ENCODE data around the gene ULK3.

ULK3 gene

DNA sequence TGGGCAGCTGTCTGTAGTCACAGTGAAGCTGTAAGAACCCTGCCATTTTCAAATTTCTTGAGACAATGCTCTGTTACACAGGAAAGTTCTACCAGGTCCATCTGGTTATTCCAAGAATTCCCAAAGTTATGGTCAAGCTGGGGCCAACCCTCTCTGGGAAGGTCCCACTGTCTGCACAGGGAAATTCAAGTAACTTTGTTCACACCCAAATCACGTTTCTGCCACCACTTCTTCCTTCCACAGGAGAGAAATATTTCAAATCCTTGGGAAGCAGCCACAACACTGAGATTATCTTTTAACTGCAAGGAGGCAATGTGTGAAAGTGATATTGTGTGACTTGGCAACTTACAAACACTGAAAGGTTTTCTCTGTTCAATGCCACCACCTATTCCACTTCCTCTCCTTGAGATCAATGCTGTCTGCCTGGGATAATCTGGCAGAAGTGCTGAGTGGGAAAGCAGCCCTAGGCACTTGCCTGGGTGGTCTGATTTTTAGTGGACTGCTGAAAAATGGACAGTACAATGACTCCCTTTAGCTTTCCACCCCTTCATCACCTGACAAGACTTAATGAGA is 24.6 kb upstream of the ULK3 start:
- no peak for DNase-seq (ENCODE audit: low read depth)
- in situ Hi-C loops (cut with HindIII; ENCODE audit: low sequenced_read_pairs): no loop called here
- no peak overlapping the region for H3K4me3 ChIP-seq (ENCODE audit: low read depth, low read length)
- TF ChIP-seq, protein P1, sequence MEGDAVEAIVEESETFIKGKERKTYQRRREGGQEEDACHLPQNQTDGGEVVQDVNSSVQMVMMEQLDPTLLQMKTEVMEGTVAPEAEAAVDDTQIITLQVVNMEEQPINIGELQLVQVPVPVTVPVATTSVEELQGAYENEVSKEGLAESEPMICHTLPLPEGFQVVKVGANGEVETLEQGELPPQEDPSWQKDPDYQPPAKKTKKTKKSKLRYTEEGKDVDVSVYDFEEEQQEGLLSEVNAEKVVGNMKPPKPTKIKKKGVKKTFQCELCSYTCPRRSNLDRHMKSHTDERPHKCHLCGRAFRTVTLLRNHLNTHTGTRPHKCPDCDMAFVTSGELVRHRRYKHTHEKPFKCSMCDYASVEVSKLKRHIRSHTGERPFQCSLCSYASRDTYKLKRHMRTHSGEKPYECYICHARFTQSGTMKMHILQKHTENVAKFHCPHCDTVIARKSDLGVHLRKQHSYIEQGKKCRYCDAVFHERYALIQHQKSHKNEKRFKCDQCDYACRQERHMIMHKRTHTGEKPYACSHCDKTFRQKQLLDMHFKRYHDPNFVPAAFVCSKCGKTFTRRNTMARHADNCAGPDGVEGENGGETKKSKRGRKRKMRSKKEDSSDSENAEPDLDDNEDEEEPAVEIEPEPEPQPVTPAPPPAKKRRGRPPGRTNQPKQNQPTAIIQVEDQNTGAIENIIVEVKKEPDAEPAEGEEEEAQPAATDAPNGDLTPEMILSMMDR (IDR thresholded peaks at IDR 0.05; ENCODE audit: low read depth, low read length, missing control alignments): no peak

GRCh38 chr15:74866090-74866489 is 23.1 kb upstream of the ULK3 start:
- TF ChIP-seq, protein P1 (IDR thresholded peaks at IDR 0.05; ENCODE audit: low read depth, low read length, missing control alignments): no peak
- H3K4me3 ChIP-seq (ENCODE audit: low read depth, low read length): no peak overlapping the region
- in situ Hi-C loops (cut with HindIII; ENCODE audit: low sequenced_read_pairs): no loop called here
- DNase-seq (ENCODE audit: low read depth): no peak

DNA sequence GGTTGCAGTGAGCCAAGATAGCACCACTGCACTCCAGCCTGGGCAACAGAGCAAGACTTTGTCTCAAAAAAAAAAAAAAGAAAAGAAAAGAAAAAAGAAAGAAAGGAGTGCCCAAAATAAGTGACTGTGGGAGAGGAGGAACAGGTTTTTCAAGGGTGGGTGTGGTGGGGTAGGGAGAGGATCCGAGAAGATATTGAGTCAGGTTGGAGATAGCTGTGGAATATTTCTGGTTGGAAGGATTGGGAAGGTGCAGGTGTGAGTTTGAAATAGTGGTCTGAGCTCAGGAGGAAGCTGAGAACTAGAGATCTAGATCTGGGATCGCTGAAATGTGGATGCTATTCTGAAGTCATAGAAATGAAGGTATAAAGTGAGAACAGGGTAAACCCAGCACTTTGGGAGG is 22.4 kb upstream of the ULK3 start:
- TF ChIP-seq, protein P1 (IDR thresholded peaks at IDR 0.05; ENCODE audit: low read depth, low read length, missing control alignments): no peak

DNA sequence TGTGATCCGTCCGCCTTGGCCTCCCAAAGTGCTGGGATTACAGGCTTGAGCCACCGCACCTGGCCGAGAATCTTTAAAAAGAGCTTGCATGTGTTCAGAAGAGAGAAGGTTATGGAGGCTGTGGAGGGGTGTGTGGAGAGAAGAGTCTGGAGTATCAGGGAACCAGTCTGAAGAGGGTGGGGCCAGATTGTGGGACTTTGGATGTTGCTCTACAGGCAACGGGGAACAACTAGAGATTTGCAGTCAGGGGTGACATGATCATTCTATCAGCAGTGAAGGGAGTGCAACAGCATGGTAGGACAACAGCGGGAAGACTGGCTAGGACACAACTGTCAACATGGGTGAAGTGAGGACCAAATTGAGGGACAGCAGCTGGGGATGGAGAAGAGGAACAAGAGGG is 21.3 kb upstream of the ULK3 start:
- in situ Hi-C loops (cut with HindIII; ENCODE audit: low sequenced_read_pairs): no loop called here

More for the DNA sequence above, 22.4 kb upstream of the ULK3 start:
- no peak overlapping the region for H3K4me3 ChIP-seq (ENCODE audit: low read depth, low read length)
- no peak for DNase-seq (ENCODE audit: low read depth)
- in situ Hi-C loops (cut with HindIII; ENCODE audit: low sequenced_read_pairs): no loop called here

DNA sequence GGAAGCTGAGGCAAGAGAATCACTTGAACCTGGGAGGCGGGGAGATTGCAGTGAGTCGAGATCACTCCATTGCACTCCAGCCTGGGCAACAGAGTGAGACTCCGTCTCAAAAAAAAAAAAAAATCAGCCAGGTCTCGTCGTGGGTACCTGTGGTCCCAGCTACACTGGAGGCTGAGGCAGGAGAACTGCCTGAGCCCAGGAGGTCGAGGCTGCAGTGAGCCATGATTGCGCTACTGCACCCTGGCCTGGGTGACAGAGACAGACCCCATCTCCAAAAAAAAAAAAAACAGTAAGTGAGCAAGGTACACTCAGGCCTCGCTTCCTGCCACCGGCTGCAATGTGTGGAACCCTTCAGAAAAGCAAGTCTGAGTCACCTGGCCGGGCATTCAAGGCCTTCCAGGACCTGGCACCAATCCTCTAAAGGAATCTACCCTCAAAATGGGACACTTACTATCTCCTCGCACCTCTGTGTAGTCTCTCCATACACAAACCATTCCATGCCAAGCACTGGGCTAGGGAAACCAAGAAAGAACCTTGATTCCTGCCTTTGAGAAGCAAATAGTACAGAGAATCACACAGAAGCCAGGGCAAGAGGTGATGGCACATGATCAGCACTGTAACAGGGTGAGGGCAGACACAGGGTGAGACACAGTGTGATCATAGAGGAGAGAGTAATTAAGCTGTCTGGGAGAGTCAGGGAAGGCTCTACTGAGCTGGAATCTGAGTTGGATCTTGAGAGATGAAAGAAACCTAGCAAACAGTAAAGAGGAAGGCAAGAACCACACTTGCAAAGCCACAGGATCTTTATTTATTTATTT is 20.5 kb upstream of the ULK3 start:
- DNase-seq (ENCODE audit: low read depth): no peak
- in situ Hi-C loops (cut with HindIII; ENCODE audit: low sequenced_read_pairs): no loop called here
- TF ChIP-seq, protein P1 (IDR thresholded peaks at IDR 0.05; ENCODE audit: low read depth, low read length, missing control alignments): no peak

More for the DNA sequence above, 21.3 kb upstream of the ULK3 start:
- TF ChIP-seq, protein P1 (IDR thresholded peaks at IDR 0.05; ENCODE audit: low read depth, low read length, missing control alignments): no peak
- no peak overlapping the region for H3K4me3 ChIP-seq (ENCODE audit: low read depth, low read length)
- no peak for DNase-seq (ENCODE audit: low read depth)

GRCh38 chr15:74858369-74858740 is 15.4 kb upstream of the ULK3 start:
- no peak for DNase-seq (ENCODE audit: low read depth)
- no peak overlapping the region for H3K4me3 ChIP-seq (ENCODE audit: low read depth, low read length)
- TF ChIP-seq, protein P1 (IDR thresholded peaks at IDR 0.05; ENCODE audit: low read depth, low read length, missing control alignments): no peak
- in situ Hi-C loops (cut with HindIII; ENCODE audit: low sequenced_read_pairs): no loop called here

More for the DNA sequence above, 20.5 kb upstream of the ULK3 start:
- H3K4me3 ChIP-seq (ENCODE audit: low read depth, low read length): no peak overlapping the region
